HepG2 (cell line): ENCODE results near the gene SLC38A3. TPM values are rescaled to one million over a fixed set of nuclear protein-coding genes. Genes with fewer than 3 reads are reported as not detected.

Experiments used
- ERF ChIP-seq: IDR thresholded peaks from 2 replicates; pipeline ENCODE4 v1.6.1; 2018; ENCODE audit warnings: missing biosample characterization, missing genetic modification reagents
- HNF1A ChIP-seq, 2 experiments: sonication (generic) in 1 of 2; formaldehyde crosslinking in 1 of 2; IDR thresholded peaks; 2 replicates each; pipeline versions ENCODE4 v1.4.0 to v1.6.1; 2016 to 2020; ENCODE audit warnings: borderline replicate concordance in 1 of 2, low read depth in 1 of 2, mild to moderate bottlenecking in 1 of 2, missing genetic modification reagents in 1 of 2
- IRF2 ChIP-seq: IDR thresholded peaks from 2 replicates; pipeline ENCODE4 v1.6.1; 2018; ENCODE audit warnings: missing genetic modification reagents, missing compliant biosample characterization
- MEIS1 ChIP-seq: sonication (generic); formaldehyde crosslinking; IDR thresholded peaks from 2 replicates; pipeline ENCODE4 v1.9.0; 2021; ENCODE audit warnings: mild to moderate bottlenecking, missing genetic modification reagents, moderate library complexity, borderline replicate concordance
- REPIN1 ChIP-seq: sonication (generic); formaldehyde crosslinking; IDR thresholded peaks from 2 replicates; pipeline ENCODE4 v1.8.0; 2022; ENCODE audit warnings: missing genetic modification reagents, low read depth, mild to moderate bottlenecking, borderline replicate concordance
- SMAD3 ChIP-seq: sonication (generic); formaldehyde crosslinking; IDR thresholded peaks from 2 replicates; pipeline ENCODE4 v1.4.0; 2020; ENCODE audit warnings: missing genetic modification reagents
- TEAD3 ChIP-seq: optimal IDR thresholded peaks from 2 replicates; pipeline ENCODE3; 2016; ENCODE audit warnings: borderline replicate concordance
- WIZ ChIP-seq: sonication (generic); formaldehyde crosslinking; IDR thresholded peaks from 2 replicates; pipeline ENCODE4 v1.5.1; 2020; ENCODE audit warnings: mild to moderate bottlenecking, missing genetic modification reagents
- YY1 ChIP-seq: IDR thresholded peaks from 2 replicates; pipeline ENCODE4 v1.6.1; 2011; ENCODE audit warnings: low read length, low read depth, moderate library complexity, mild to moderate bottlenecking; ENCODE audit not compliant: insufficient read depth, insufficient replicate concordance
- ZHX2 ChIP-seq, 2 experiments: sonication (generic) in 1 of 2; formaldehyde crosslinking in 1 of 2; IDR thresholded peaks; 2 replicates each; pipeline versions ENCODE4 v1.6.1 to v1.9.0; 2014 to 2022; ENCODE audit warnings: antibody characterized with exemption in 1 of 2, borderline replicate concordance in 1 of 2, inconsistent platforms in 1 of 2, low read depth in 1 of 2, missing genetic modification reagents in 1 of 2
- ZNF513 ChIP-seq: sonication (generic); formaldehyde crosslinking; conservative IDR thresholded peaks from 2 replicates; pipeline ENCODE4 v1.5.0; 2020; ENCODE audit warnings: missing genetic modification reagents
- ZNF704 ChIP-seq: sonication (generic); formaldehyde crosslinking; IDR thresholded peaks from 2 replicates; pipeline ENCODE4 v1.8.1; 2023; ENCODE audit warnings: mild to moderate bottlenecking, inconsistent platforms, moderate library complexity, missing genetic modification reagents, borderline replicate concordance
- polyA plus RNA-seq, 8 experiments: library from polyadenylated mRNA; depleted of rRNA in 3 of 8; stranded (reverse) in 7 of 8; unstranded in 1 of 8; fragments of >200 nt; fragmentation: Illumina TruSeq in 4 of 8; extraction: Trizol in 4 of 8; gene quantifications; 2 replicates each; pipeline versions ENCODE4 v1.2.1 to v1.2.3, GENCODE V29; 2011 to 2016; ENCODE audit warnings: low read depth in 4 of 8, missing spikeins in 1 of 8, mixed read lengths in 1 of 8; ENCODE audit not compliant: insufficient read depth in 1 of 8
- total RNA-seq, 5 experiments: library from RNA; depleted of rRNA; stranded (reverse); fragments of >200 nt; fragmentation: Illumina TruSeq; extraction: Trizol; gene quantifications; 2 replicates each; pipeline ENCODE4 v1.2.3, GENCODE V29; 2016; ENCODE audit warnings: low read depth in 1 of 5

The SLC38A3 gene
- total and polyA plus RNA-seq, 2 of the 13 experiments (the other 11 are each of a cell fraction or from before 2014, with no cell fraction given): 29.8 to 164 TPM

GRCh38 chr3:50194128-50194902 is 10.8 kb upstream of the SLC38A3 start (continued):
- peak; percentile 65; the same call in 1 of the 2 replicates for TF ChIP-seq MEIS1 (CRISPR knock-in tag)
- 0 out of 2 replicates have a peak, but pooled peaks have one; percentile 61 for TF ChIP-seq ERF (CRISPR knock-in tag)
- TF ChIP-seq SMAD3 (CRISPR knock-in tag): 0 out of 2 replicates have a peak, but pooled peaks have one; percentile 23
- TF ChIP-seq WIZ (CRISPR knock-in tag): 0 out of 2 replicates have a peak, but pooled peaks have one; percentile 16
- no peak for TF ChIP-seq HNF1A (IDR thresholded peaks at IDR 0.05; ENCODE audit: low read depth)
- TF ChIP-seq HNF1A (CRISPR knock-in tag; IDR thresholded peaks at IDR 0.05; ENCODE audit: borderline replicate concordance): peak; percentile 27; the same call in 1 of the 2 replicates
- peak; percentile 30 for TF ChIP-seq TEAD3 (CRISPR knock-in tag)
- TF ChIP-seq ZHX2 (IDR thresholded peaks at IDR 0.05; ENCODE audit: low read depth): 0 out of 2 replicates have a peak, but pooled peaks have one; percentile 38
- no peak for TF ChIP-seq ZHX2 (CRISPR knock-in tag; IDR thresholded peaks at IDR 0.05; ENCODE audit: borderline replicate concordance)
- TF ChIP-seq IRF2: peak; percentile 77; the same call in 1 of the 2 replicates
- peak; percentile 29 for TF ChIP-seq YY1
- peak; percentile 38; the same call in 1 of the 2 replicates for TF ChIP-seq ZNF704 (CRISPR knock-in tag)
- peak; percentile 69; the same call in 1 of the 2 replicates for TF ChIP-seq REPIN1
- TF ChIP-seq ZNF513 (CRISPR knock-in tag): no peak
